DOHH2 (cell line): ENCODE measurements around the gene TBC1D14.

Source experiments
- H3F3A ChIP-seq: fragments of 200-600 bp; sonication (generic), shearing (Covaris generic); 2 replicates; pipeline ENCODE4 v1.6.0; 2016; ENCODE audit warnings: antibody characterized with exemption, mild to moderate bottlenecking; ENCODE audit not compliant: control insufficient read depth, insufficient read depth
- H3K27ac ChIP-seq: fragments of 200-600 bp; sonication (generic); 2 replicates; pipeline ENCODE4 v1.5.1; 2014; ENCODE audit warnings: low read depth, mild to moderate bottlenecking, low read length, moderate library complexity
- H3K27me3 ChIP-seq: fragments of 200-600 bp; sonication (generic); 2 replicates; pipeline ENCODE4 v1.6.1; 2014; ENCODE audit warnings: mild to moderate bottlenecking, low read length, mixed read lengths; ENCODE audit not compliant: control insufficient read depth
- H3K36me3 ChIP-seq: fragments of 200-600 bp; sonication (generic); 2 replicates; pipeline ENCODE4 v1.6.1; 2014; ENCODE audit warnings: mild to moderate bottlenecking, low read length, moderate library complexity, mixed read lengths; ENCODE audit not compliant: control insufficient read depth
- H3K4me1 ChIP-seq: fragments of 200-600 bp; sonication (generic); 2 replicates; pipeline ENCODE4 v1.6.1; 2014; ENCODE audit warnings: mild to moderate bottlenecking, low read length, mixed read lengths; ENCODE audit not compliant: control insufficient read depth
- H3K4me2 ChIP-seq: fragments of 200-600 bp; sonication (generic); 2 replicates; pipeline ENCODE4 v1.6.0; 2014; ENCODE audit warnings: mild to moderate bottlenecking, low read length, moderate library complexity
- H3K4me3 ChIP-seq: fragments of 200-600 bp; sonication (generic); 2 replicates; pipeline ENCODE4 v1.5.1; 2014; ENCODE audit warnings: mild to moderate bottlenecking, low read length, mixed read lengths
- H3K79me2 ChIP-seq: fragments of 200-600 bp; sonication (generic); 2 replicates; pipeline ENCODE4 v1.6.1; 2014; ENCODE audit warnings: mild to moderate bottlenecking, low read length, mixed read lengths; ENCODE audit not compliant: control insufficient read depth
- H3K9me2 ChIP-seq: fragments of 200-600 bp; sonication (generic); replicated peaks from 2 replicates; pipeline ENCODE4 v1.6.1; 2014; ENCODE audit warnings: mild to moderate bottlenecking, low read length, mixed read lengths; ENCODE audit not compliant: control insufficient read depth
- H3K9me3 ChIP-seq: fragments of 200-600 bp; sonication (generic); 2 replicates; pipeline ENCODE4 v1.6.1; 2014; ENCODE audit warnings: antibody characterized with exemption, low read length, mixed read lengths; ENCODE audit not compliant: control insufficient read depth, insufficient read depth
- H4K20me1 ChIP-seq: fragments of 200-600 bp; sonication (generic); 2 replicates; pipeline ENCODE4 v1.6.0; 2014; ENCODE audit warnings: low read depth, mild to moderate bottlenecking, antibody characterized with exemption, low read length, moderate library complexity; ENCODE audit not compliant: control insufficient read depth, insufficient read depth
- EZH2phosphoT487 ChIP-seq: fragments of 200-600 bp; sonication (generic); IDR thresholded peaks from 2 replicates; pipeline ENCODE4 v1.6.1; 2017; ENCODE audit warnings: borderline replicate concordance, mild to moderate bottlenecking, antibody characterized with exemption, low read length, moderate library complexity, mixed read lengths
- TF ChIP-seq, protein P1 (sequence below): fragments of 200-600 bp; sonication (generic); IDR thresholded peaks from one replicate; pipeline ENCODE4 v1.5.1; 2014; ENCODE audit warnings: antibody characterized with exemption, mild to moderate bottlenecking, low read depth, low read length; ENCODE audit not compliant: poor library complexity, severe bottlenecking

Gene TBC1D14

DNA sequence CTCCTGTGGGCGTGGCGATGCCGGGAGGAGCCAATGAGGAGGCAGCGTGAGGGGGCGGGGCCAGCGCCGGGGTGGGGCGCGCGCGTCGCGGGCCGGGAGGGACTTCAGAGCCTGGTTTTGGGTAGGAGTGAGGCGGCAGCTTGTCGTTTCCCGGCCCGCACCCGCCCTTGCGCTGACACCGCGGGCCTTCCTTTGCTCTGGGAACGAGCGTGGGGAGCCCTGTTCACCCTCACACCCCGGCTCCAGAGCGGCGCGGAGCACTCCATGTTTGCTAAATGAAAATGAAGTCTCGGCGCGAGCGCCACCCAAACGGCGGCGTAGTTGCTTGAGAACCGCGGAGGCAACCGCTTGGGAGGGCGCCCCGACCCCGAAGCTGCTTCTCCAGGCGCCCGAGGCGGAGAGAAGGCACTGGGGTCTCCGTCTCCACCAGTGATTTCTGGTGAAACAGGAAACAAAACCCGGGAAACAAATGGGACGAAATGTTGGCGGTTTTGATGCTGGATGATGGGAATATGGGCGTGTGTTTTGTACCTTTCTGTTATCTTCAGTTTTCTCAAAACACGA lies 158.7 kb downstream of the TBC1D14 start:
- peaks cover 29% of the 10 kb centered on the region for H3K4me1 ChIP-seq
- 0 out of 2 replicates have a peak, but pooled peaks cover 3% of the 10 kb centered on the region for H3K27me3 ChIP-seq
- H3K9me3 ChIP-seq: no peaks in the 10 kb centered on the region
- no peaks in the 10 kb centered on the region for H3K9me2 ChIP-seq
- TF ChIP-seq, protein P1, sequence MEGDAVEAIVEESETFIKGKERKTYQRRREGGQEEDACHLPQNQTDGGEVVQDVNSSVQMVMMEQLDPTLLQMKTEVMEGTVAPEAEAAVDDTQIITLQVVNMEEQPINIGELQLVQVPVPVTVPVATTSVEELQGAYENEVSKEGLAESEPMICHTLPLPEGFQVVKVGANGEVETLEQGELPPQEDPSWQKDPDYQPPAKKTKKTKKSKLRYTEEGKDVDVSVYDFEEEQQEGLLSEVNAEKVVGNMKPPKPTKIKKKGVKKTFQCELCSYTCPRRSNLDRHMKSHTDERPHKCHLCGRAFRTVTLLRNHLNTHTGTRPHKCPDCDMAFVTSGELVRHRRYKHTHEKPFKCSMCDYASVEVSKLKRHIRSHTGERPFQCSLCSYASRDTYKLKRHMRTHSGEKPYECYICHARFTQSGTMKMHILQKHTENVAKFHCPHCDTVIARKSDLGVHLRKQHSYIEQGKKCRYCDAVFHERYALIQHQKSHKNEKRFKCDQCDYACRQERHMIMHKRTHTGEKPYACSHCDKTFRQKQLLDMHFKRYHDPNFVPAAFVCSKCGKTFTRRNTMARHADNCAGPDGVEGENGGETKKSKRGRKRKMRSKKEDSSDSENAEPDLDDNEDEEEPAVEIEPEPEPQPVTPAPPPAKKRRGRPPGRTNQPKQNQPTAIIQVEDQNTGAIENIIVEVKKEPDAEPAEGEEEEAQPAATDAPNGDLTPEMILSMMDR: no peak
- no peak for TF ChIP-seq EZH2phosphoT487
- H3K27ac ChIP-seq: peak overlapping the region; percentile 61
- H3F3A ChIP-seq: no peaks in the 10 kb centered on the region
- H3K4me3 ChIP-seq: peak overlapping the region; percentile 84
- peaks cover 41% of the 10 kb centered on the region for H3K36me3 ChIP-seq
- H4K20me1 ChIP-seq: peaks cover 28% of the 10 kb centered on the region
- peak overlapping the region; percentile 86 for H3K4me2 ChIP-seq
- H3K79me2 ChIP-seq: peaks cover 51% of the 10 kb centered on the region

DNA sequence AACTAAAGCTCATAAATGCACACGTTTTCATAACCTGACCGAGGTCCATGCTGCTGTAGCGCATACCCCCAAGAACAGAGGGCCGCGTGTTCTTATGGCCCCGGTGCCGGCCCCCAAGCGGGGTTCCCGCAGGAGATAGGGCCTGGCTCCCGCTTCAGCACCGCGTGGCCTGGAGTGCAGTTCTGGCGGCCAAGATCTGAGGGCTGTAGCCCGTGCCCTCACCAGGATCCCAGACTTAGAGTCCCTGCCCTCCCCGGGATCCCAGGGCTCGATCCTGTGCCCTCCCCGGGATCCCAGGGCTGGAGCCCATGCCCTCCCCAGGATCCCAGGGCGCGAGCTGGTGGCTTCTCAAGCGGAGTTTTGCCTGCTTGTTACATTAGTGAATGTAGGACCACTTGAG lies 159.3 kb downstream of the TBC1D14 start:
- Histone ChIP-seq H3K4me2 (peak overlapping the region; percentile 86), H4K20me1 (peaks cover 22% of the 10 kb centered on the region), H3K79me2 (peaks cover 46% of the 10 kb centered on the region), H3K9me2 (no peaks in the 10 kb centered on the region), H3K4me3 (peak overlapping the region; percentile 84), H3K27ac (peak overlapping the region; percentile 61), H3K36me3 (peaks cover 36% of the 10 kb centered on the region), H3F3A (no peaks in the 10 kb centered on the region), H3K27me3 (0 out of 2 replicates have a peak, but pooled peaks cover 3% of the 10 kb centered on the region), H3K9me3 (no peaks in the 10 kb centered on the region), H3K4me1 (peaks cover 29% of the 10 kb centered on the region)
- TF ChIP-seq, protein P1: no peak
- TF ChIP-seq EZH2phosphoT487: no peak

DNA sequence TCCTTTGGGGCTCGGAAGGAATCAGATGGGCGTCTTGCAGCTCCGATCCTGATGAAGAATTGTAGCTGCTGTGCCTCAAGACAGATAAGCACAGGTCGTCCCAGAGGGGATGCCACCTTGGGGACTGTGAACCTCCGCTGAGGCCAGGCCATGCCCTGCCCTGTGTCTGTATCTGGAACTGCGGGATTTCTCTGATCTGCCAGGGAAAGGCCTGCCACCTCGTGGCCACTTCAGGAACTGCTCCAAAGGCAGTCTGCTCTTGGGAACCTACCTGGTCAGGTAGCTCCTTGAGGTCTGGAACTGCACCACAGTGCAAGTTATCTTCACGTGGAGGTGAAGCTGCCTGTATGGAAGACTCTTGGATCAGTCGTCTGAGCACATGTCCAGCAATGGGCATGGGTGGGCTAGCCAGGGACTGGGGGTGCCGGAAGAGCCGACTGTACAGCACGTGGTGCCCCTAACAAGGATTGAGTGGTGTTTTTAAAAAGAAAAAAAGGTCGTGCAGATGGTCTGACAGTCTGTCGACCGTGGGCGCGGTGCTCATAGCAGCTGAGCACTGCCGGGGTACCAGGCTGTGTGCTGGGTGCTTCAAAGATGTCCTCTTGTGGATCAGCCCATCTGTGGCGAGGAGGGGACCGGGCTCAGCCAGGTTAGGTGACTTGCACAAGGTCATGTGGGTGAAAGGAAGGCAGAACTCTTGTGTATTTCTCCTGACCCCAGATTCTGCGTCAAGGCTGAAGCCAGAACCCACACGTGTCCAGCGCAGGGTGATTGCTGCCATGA lies 161.3 kb downstream of the TBC1D14 start:
- H3K36me3 ChIP-seq: peaks cover 17% of the 10 kb centered on the region
- no peak overlapping the region for H3K27ac ChIP-seq
- H3K9me3 ChIP-seq: no peaks in the 10 kb centered on the region
- peak overlapping the region; percentile 15; the same call in 1 of the 2 replicates for H3K4me2 ChIP-seq
- 0 out of 2 replicates have a peak, but pooled peaks cover 3% of the 10 kb centered on the region for H3K27me3 ChIP-seq
- no peaks in the 10 kb centered on the region for H3F3A ChIP-seq
- H4K20me1 ChIP-seq: peaks cover 9% of the 10 kb centered on the region
- peaks cover 27% of the 10 kb centered on the region for H3K79me2 ChIP-seq
- TF ChIP-seq, protein P1: peak; percentile 96
- TF ChIP-seq EZH2phosphoT487: no peak
- no peak overlapping the region for H3K4me3 ChIP-seq
- H3K9me2 ChIP-seq: no peaks in the 10 kb centered on the region
- H3K4me1 ChIP-seq: peaks cover 22% of the 10 kb centered on the region
